ENCODE measurements around the gene VSTM4. TPM values are rescaled to one million over a fixed set of nuclear protein-coding genes. Genes with fewer than 3 reads are reported as not detected.

Gene VSTM4
- total RNA-seq, 6 experiments from 2014 or later, result 0.05 to 0.24 (median 0.14) TPM; not detected in 1

DNA sequence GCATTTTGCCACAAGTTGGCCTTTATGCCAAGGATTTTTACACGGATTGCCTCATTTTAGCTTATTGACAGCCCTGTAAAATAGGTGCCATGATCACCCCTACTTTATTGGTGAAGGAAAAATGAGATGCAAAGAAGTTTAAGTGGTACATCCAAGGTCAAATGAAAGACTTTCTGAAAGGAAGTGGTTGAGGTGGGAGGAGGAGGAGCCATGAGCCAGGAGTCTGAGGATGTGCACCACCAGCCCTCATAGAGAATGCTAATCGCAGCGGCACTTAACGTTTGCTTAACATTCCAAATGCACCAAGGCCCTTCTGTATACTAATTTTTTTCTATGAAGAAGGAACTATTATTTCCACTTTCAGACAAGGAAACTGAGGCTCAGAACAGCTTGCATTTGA, 144.7 kb downstream of the VSTM4 start:
- no peak overlapping the region for H3K27ac Mint-ChIP-seq
- H3K4me3 Mint-ChIP-seq, result no peak overlapping the region
- no peak for DNase-seq
- H3K36me3 Mint-ChIP-seq (ENCODE audit: low read depth), result no peaks in the 10 kb centered on the region
- peaks cover 3% of the 10 kb centered on the region; the same call in 1 of the 2 replicates for H3K9me3 Mint-ChIP-seq
- H3K4me1 Mint-ChIP-seq (ENCODE audit: low read depth), result peaks cover 5% of the 10 kb centered on the region; the same call in 1 of the 2 replicates
- H3K27me3 Mint-ChIP-seq (ENCODE audit: insufficient read depth), result peaks cover 11% of the 10 kb centered on the region
- TF ChIP-seq, protein P1, sequence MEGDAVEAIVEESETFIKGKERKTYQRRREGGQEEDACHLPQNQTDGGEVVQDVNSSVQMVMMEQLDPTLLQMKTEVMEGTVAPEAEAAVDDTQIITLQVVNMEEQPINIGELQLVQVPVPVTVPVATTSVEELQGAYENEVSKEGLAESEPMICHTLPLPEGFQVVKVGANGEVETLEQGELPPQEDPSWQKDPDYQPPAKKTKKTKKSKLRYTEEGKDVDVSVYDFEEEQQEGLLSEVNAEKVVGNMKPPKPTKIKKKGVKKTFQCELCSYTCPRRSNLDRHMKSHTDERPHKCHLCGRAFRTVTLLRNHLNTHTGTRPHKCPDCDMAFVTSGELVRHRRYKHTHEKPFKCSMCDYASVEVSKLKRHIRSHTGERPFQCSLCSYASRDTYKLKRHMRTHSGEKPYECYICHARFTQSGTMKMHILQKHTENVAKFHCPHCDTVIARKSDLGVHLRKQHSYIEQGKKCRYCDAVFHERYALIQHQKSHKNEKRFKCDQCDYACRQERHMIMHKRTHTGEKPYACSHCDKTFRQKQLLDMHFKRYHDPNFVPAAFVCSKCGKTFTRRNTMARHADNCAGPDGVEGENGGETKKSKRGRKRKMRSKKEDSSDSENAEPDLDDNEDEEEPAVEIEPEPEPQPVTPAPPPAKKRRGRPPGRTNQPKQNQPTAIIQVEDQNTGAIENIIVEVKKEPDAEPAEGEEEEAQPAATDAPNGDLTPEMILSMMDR (IDR thresholded peaks at IDR 0.05), result no peak

DNA sequence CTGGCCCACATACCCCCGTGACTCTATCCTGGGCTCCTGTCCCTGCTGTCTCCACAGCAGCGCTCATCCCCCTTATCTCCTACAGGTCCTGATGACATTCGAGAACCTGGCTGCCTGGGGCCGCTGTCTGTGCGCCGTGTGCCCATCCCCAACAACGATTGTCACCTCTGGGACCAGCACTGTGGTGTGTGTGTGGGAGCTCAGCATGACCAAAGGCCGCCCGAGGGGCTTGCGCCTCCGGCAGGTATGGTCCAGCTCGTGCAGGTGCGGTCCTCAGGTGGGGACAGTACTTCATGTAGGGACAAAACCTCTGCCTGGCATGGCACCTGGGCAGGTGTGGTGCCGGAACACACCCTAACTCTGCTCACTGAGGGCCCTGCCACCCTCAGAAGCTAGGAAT, 145.3 kb downstream of the VSTM4 start:
- Mint-ChIP-seq H3K4me1 (ENCODE audit: low read depth) (peaks cover 5% of the 10 kb centered on the region; the same call in 1 of the 2 replicates), H3K4me3 (no peak overlapping the region), H3K27ac (no peak overlapping the region), H3K36me3 (ENCODE audit: low read depth) (no peaks in the 10 kb centered on the region), H3K27me3 (ENCODE audit: insufficient read depth) (peaks cover 11% of the 10 kb centered on the region), H3K9me3 (peaks cover 3% of the 10 kb centered on the region; the same call in 1 of the 2 replicates)
- no peak for DNase-seq
- TF ChIP-seq, protein P1 (IDR thresholded peaks at IDR 0.05), result no peak

DNA sequence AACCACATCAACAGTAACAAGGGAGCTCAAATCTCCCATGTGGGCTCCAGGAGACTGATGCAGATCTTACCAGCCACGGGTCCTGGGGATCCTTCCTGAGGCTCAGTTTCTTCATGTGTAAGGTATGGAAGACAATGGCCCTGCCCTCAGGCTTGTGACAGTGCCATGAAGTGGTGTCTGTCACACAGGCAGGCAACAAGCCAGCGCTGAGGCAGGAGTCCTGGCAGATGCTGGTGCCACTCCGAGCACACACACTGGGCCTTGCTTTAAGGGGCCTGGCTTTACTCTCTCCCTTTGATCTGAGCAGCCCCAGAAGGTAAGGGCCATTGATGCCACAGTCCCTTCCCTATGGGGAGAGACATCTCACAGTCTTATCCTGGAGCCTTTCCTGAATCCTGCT, 147.3 kb downstream of the VSTM4 start:
- Mint-ChIP-seq H3K36me3 (ENCODE audit: low read depth) (no peaks in the 10 kb centered on the region), H3K9me3 (peaks cover 3% of the 10 kb centered on the region; the same call in 1 of the 2 replicates), H3K27ac (no peak overlapping the region), H3K27me3 (ENCODE audit: insufficient read depth) (peaks cover 11% of the 10 kb centered on the region), H3K4me1 (ENCODE audit: low read depth) (peaks cover 3% of the 10 kb centered on the region; the same call in 1 of the 2 replicates), H3K4me3 (no peak overlapping the region)
- TF ChIP-seq, protein P1 (IDR thresholded peaks at IDR 0.05), result no peak
- DNase-seq, result no peak

DNA sequence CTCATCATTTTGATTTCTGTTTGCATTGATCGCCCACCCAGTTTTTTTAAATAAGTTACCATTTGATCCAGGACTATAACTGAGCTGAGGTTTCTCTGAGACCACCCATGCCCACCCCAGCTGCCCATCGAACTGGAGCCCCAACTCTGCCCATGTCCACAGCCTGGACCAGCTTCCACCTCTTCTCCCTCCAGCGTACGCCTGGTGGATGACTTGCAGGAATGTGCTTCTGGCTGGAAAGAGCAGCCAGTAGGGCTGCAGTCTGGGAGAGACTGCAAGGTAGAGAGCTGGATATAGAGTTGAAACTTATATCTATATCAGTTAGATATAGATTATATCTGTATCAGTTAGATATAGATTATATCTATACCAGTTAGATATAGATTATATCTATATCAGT, 149.9 kb downstream of the VSTM4 start:
- Mint-ChIP-seq H3K27me3 (ENCODE audit: insufficient read depth) (peaks cover 11% of the 10 kb centered on the region), H3K36me3 (ENCODE audit: low read depth) (no peaks in the 10 kb centered on the region), H3K4me3 (no peak overlapping the region), H3K9me3 (no peaks in the 10 kb centered on the region), H3K27ac (no peak overlapping the region), H3K4me1 (ENCODE audit: low read depth) (no peaks in the 10 kb centered on the region)
- TF ChIP-seq, protein P1 (IDR thresholded peaks at IDR 0.05), result no peak
- DNase-seq, result no peak

Small RNA genes lying within 50 kb of the gene (microRNA-seq; reads per million reads assigned to microRNA genes)
- not detected for gene MIR4294

Other genes with a start within 250 kb of the VSTM4 start
- gene LRRC18, start 175.7 kb downstream of the VSTM4 start, total RNA-seq (2021; fragmentation: NEBNext Ultra II Directional; extraction: Animal tissue kit (Norgen Biotek cat#: 25700)), result not detected
- gene FAM170B, start 18.5 kb upstream of the VSTM4 start, total RNA-seq (2021; fragmentation: NEBNext Ultra II Directional; extraction: Animal tissue kit (Norgen Biotek cat#: 25700)), result not detected
- not detected for gene TMEM273, start 72.9 kb upstream of the VSTM4 start, total RNA-seq (2021; fragmentation: NEBNext Ultra II Directional; extraction: Animal tissue kit (Norgen Biotek cat#: 25700))
- gene C10orf71, start 183.6 kb upstream of the VSTM4 start, total RNA-seq (2021; fragmentation: NEBNext Ultra II Directional; extraction: Animal tissue kit (Norgen Biotek cat#: 25700)), result not detected